ENCODE measurements around the gene USP5. TPM values are rescaled to one million over a fixed set of nuclear protein-coding genes. Genes with fewer than 3 reads are reported as not detected.

USP5 gene
- total RNA-seq, 1 donor from 2014 or later = 146 TPM

DNA sequence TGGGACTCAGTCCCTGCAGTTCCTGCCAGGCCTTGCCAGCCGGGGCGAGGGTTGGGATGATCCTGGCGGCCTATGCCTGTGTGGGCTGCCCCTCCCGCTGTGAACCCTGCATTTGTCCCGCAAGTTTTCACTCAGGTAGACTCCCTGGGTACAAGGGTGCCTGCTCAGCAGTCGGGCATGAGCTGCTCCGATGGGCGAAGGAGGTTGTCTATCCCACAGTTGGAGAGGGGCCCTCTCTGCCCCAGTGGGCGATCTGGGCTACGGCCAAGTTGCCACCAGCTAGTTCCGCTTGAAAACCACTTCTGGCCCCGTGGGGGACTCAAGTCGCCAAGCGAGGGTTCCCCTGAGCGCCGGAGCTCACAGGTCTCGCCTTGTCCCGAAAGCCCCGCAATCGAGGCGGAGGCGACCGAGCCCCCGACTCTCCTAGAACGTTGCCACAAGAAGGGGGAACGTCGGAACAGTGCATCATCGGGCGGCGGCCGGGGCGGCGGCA, 15.0 kb downstream of the USP5 start:
- Histone ChIP-seq H3K4me1 (ENCODE audit: insufficient read depth, low read length) (peaks cover 34% of the 10 kb centered on the region), H3K36me3 (ENCODE audit: insufficient read depth, low read length) (peaks cover 27% of the 10 kb centered on the region), H2AFZ (ENCODE audit: low read depth, low read length) (peak overlapping the region; percentile 76), H3K27me3 (ENCODE audit: insufficient read depth, low read length) (no peaks in the 10 kb centered on the region), H3K27ac (ENCODE audit: low read depth, low read length) (peak overlapping the region; percentile 68), H3K9ac (ENCODE audit: low read length) (peak overlapping the region; percentile 92), H3K79me2 (ENCODE audit: insufficient read depth, low read length) (peaks cover 45% of the 10 kb centered on the region), H3K9me3 (ENCODE audit: insufficient read depth, low read depth, low read length) (no peaks in the 10 kb centered on the region), H3K4me2 (ENCODE audit: low read length) (peak overlapping the region; percentile 94), H4K20me1 (ENCODE audit: insufficient read depth, low read length) (peaks cover 45% of the 10 kb centered on the region), H3K4me3 (ENCODE audit: insufficient read depth, low read depth, low read length) (peak overlapping the region; percentile 64)
- DNase-seq (ENCODE audit: low read depth) (no peak), FAIRE-seq (no peak)
- Mint-ChIP-seq H3K9me3 (ENCODE audit: unreplicated experiment) (no peaks in the 10 kb centered on the region), H3K4me3 (ENCODE audit: unreplicated experiment) (peak overlapping the region; percentile 87), H3K4me1 (ENCODE audit: low read depth, unreplicated experiment) (peaks cover 21% of the 10 kb centered on the region), H3K36me3 (ENCODE audit: low read depth, unreplicated experiment) (peaks cover 42% of the 10 kb centered on the region), H3K27me3 (ENCODE audit: low read depth, unreplicated experiment) (no peaks in the 10 kb centered on the region), H3K27ac (ENCODE audit: unreplicated experiment) (peak overlapping the region; percentile 53)
- no peak for TF ChIP-seq EZH2 (IDR thresholded peaks at IDR 0.05; ENCODE audit: insufficient read depth, low read length)
- TF ChIP-seq, protein P1, sequence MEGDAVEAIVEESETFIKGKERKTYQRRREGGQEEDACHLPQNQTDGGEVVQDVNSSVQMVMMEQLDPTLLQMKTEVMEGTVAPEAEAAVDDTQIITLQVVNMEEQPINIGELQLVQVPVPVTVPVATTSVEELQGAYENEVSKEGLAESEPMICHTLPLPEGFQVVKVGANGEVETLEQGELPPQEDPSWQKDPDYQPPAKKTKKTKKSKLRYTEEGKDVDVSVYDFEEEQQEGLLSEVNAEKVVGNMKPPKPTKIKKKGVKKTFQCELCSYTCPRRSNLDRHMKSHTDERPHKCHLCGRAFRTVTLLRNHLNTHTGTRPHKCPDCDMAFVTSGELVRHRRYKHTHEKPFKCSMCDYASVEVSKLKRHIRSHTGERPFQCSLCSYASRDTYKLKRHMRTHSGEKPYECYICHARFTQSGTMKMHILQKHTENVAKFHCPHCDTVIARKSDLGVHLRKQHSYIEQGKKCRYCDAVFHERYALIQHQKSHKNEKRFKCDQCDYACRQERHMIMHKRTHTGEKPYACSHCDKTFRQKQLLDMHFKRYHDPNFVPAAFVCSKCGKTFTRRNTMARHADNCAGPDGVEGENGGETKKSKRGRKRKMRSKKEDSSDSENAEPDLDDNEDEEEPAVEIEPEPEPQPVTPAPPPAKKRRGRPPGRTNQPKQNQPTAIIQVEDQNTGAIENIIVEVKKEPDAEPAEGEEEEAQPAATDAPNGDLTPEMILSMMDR (IDR thresholded peaks at IDR 0.05; ENCODE audit: insufficient read depth, low read depth, low read length) = no peak

DNA sequence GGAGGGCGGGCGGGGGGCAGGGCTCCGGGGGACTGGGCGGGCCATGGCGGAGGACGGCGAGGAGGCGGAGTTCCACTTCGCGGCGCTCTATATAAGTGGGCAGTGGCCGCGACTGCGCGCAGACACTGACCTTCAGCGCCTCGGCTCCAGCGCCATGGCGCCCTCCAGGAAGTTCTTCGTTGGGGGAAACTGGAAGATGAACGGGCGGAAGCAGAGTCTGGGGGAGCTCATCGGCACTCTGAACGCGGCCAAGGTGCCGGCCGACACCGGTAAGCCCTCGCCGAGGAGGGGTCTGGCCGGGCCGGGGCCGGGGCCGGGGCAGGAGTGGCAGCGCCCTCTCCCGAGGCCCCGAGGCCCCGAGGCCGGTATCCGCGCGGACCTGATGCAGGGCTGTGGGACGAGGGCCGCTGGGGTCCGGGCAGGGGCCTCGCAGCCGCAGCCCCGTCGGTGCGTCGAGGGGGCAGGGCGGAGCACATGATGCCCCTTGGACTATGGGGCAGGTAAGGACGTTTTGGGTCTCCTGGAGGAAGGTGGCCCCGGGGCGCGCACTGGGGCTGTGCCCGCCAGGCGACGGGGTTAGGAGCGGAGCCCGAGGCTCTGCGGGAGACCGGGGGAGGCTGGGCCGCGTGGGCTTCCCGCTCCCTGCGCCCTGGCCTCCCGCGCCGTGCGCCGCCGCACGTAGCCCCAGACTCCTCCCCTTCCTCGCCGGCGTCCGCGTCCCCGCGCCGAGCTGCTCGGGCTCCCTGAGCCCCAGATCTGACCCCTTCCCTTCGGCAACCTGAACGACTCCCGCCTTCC, 15.7 kb downstream of the USP5 start, which contains the start of gene TPI1:
TSS of gene TPI1 (plus strand) at position 119 of the 798 bp plus-strand sequence. CDS start at position 155, 36 bp downstream.
- Histone ChIP-seq H3K27ac (ENCODE audit: low read depth, low read length) (peak within 1 kb of the TSS; percentile 70), H3K4me2 (ENCODE audit: low read length) (peak within 1 kb of the TSS; percentile 94), H3K9ac (ENCODE audit: low read length) (peak within 1 kb of the TSS; percentile 92), H3K79me2 (ENCODE audit: insufficient read depth, low read length) (peaks cover 51% of the 10 kb centered on the region), H4K20me1 (ENCODE audit: insufficient read depth, low read length) (peaks cover 49% of the 10 kb centered on the region), H2AFZ (ENCODE audit: low read depth, low read length) (peak within 1 kb of the TSS; percentile 76), H3K9me3 (ENCODE audit: insufficient read depth, low read depth, low read length) (no peaks in the 10 kb centered on the region), H3K36me3 (ENCODE audit: insufficient read depth, low read length) (peaks cover 27% of the 10 kb centered on the region), H3K27me3 (ENCODE audit: insufficient read depth, low read length) (no peaks in the 10 kb centered on the region), H3K4me3 (ENCODE audit: insufficient read depth, low read depth, low read length) (peak within 1 kb of the TSS; percentile 88), H3K4me1 (ENCODE audit: insufficient read depth, low read length) (peaks cover 37% of the 10 kb centered on the region)
- TF ChIP-seq EZH2 (IDR thresholded peaks at IDR 0.05; ENCODE audit: insufficient read depth, low read length) = no peak
- TF ChIP-seq, protein P1 (IDR thresholded peaks at IDR 0.05; ENCODE audit: insufficient read depth, low read depth, low read length) = no peak
- Mint-ChIP-seq H3K4me3 (ENCODE audit: unreplicated experiment) (peak within 1 kb of the TSS; percentile 96), H3K27me3 (ENCODE audit: low read depth, unreplicated experiment) (no peaks in the 10 kb centered on the region), H3K36me3 (ENCODE audit: low read depth, unreplicated experiment) (peaks cover 37% of the 10 kb centered on the region), H3K27ac (ENCODE audit: unreplicated experiment) (peak within 1 kb of the TSS; percentile 86), H3K9me3 (ENCODE audit: unreplicated experiment) (no peaks in the 10 kb centered on the region), H3K4me1 (ENCODE audit: low read depth, unreplicated experiment) (peaks cover 23% of the 10 kb centered on the region)
- peak; percentile 43 for DNase-seq (ENCODE audit: low read depth)
- no peak for FAIRE-seq

Measured in astrocyte (in vitro differentiated cells and primary cell).